Loucy (cell line): ENCODE data around the gene GRM5.
"Not testable (repeated sequence)": the region's sequence is repeated elsewhere in the genome, so short reads cannot be mapped to it uniquely, and the experiment has no call there.

Source experiments
- EZH2phosphoT487 ChIP-seq: fragments of 200-600 bp; IDR thresholded peaks from 2 replicates; pipeline ENCODE4 v1.6.1; 2018; ENCODE audit warnings: antibody characterized with exemption, mild to moderate bottlenecking, moderate library complexity, borderline replicate concordance
- TF ChIP-seq, protein P1 (sequence below): fragments of 200-600 bp; sonication (generic); conservative IDR thresholded peaks from 2 replicates; pipeline ENCODE4 v1.5.1; 2014; ENCODE audit warnings: mild to moderate bottlenecking, antibody characterized with exemption, low read length

DNA sequence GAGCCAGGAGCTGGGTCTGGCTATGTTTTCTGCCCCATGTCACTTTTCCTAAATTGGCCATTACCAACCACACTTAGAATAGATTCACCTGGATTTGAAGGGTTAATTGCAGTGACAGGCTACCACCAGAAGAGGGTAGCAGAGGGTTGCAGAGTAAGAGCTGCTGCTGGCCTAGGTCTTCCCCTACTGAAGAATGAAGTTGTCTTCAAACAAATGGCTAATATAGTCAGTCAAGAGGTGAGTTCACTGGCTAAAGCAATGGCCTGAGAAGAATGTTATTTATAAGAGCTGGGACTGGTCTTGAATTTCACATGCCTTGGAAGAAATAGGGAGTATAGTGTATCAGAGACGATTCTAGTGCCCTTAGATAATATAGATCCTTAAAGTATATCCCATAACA, 32.2 kb upstream of the GRM5 start:
- TF ChIP-seq, protein P1, sequence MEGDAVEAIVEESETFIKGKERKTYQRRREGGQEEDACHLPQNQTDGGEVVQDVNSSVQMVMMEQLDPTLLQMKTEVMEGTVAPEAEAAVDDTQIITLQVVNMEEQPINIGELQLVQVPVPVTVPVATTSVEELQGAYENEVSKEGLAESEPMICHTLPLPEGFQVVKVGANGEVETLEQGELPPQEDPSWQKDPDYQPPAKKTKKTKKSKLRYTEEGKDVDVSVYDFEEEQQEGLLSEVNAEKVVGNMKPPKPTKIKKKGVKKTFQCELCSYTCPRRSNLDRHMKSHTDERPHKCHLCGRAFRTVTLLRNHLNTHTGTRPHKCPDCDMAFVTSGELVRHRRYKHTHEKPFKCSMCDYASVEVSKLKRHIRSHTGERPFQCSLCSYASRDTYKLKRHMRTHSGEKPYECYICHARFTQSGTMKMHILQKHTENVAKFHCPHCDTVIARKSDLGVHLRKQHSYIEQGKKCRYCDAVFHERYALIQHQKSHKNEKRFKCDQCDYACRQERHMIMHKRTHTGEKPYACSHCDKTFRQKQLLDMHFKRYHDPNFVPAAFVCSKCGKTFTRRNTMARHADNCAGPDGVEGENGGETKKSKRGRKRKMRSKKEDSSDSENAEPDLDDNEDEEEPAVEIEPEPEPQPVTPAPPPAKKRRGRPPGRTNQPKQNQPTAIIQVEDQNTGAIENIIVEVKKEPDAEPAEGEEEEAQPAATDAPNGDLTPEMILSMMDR = peak; percentile 71
- TF ChIP-seq EZH2phosphoT487 = not testable (repeated sequence)
